Erythroblast (primary cell): Measurements from ENCODE around the gene ZNF546.

Experiments
- GATA1 ChIP-seq: IDR thresholded peaks from 2 replicates; pipeline ENCODE4 v1.6.1; 2011; ENCODE audit warnings: low read depth, mild to moderate bottlenecking, control low read depth, low read length, moderate library complexity
- POLR2A ChIP-seq: IDR thresholded peaks from 2 replicates; pipeline ENCODE4 v1.6.1; 2011; ENCODE audit warnings: mild to moderate bottlenecking, low read length

- TF ChIP-seq POLR2A (no peak), GATA1 (no peak)
These were observed 9.7 kb upstream of the ZNF546 start for GRCh38 chr19:39987167-39987566.
